ENCODE measurements around the gene PDS5A. TPM values are rescaled to one million over a fixed set of nuclear protein-coding genes. Genes with fewer than 3 reads are reported as not detected.

Gene PDS5A
- total RNA-seq, 1 donor from 2014 or later: 52.9 TPM

DNA sequence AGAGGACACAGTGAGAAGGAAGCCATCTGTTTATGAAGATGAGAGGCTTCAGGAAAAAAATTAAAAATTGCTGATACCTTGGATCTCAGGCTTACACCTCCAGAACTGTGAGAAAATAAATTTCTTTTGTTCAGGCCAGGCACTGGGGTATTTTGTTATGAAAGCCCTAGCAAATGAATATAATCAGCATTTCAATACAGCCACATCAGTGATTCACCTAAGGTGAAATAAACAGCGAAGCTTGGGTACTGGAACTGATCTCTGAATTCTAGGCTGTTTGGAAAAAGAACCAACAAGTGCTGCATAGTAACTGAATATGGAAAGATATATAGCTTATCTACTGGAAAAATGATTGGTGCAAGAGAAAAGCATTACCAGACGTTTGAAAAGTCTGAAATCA is 88.5 kb downstream of the PDS5A start:
- H3K36me3 ChIP-seq: peaks cover 27 to 39% of the 10 kb centered on the region in 2 donors
- DNase-seq (ENCODE audit: low spot score in 2 of 2): no peak
- TF ChIP-seq, protein P1, sequence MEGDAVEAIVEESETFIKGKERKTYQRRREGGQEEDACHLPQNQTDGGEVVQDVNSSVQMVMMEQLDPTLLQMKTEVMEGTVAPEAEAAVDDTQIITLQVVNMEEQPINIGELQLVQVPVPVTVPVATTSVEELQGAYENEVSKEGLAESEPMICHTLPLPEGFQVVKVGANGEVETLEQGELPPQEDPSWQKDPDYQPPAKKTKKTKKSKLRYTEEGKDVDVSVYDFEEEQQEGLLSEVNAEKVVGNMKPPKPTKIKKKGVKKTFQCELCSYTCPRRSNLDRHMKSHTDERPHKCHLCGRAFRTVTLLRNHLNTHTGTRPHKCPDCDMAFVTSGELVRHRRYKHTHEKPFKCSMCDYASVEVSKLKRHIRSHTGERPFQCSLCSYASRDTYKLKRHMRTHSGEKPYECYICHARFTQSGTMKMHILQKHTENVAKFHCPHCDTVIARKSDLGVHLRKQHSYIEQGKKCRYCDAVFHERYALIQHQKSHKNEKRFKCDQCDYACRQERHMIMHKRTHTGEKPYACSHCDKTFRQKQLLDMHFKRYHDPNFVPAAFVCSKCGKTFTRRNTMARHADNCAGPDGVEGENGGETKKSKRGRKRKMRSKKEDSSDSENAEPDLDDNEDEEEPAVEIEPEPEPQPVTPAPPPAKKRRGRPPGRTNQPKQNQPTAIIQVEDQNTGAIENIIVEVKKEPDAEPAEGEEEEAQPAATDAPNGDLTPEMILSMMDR (IDR thresholded peaks at IDR 0.05): no peak
- H3K4me1 ChIP-seq: no peaks in the 10 kb centered on the region
- no peaks in the 10 kb centered on the region for H3K9me3 ChIP-seq
- no peak overlapping the region for H3K27ac ChIP-seq
- H3K27me3 ChIP-seq: no peaks in the 10 kb centered on the region
- no peak overlapping the region for H3K4me3 ChIP-seq
- intact Hi-C loops (cut with DNase I): no loop called here

DNA sequence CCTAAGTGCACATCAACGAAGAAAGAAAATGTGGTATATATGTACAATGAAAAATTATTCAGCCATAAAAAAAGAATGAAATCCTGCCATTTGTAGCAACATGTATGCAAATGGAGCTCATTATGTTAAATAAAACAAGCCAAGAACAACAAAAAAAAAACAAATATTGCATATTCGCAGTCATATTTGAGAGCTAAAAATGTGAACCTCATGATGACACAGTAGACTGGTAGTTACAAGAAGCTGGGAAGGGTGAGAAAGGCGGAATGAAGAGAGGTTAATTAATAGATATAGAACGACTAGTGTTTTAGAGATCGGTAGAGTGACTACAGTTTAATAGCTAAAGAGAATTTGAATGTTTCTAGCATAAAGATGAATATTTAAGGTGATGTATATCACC is 89.2 kb downstream of the PDS5A start:
- intact Hi-C loops (cut with DNase I): no loop called here
- Histone ChIP-seq H3K27ac (no peak overlapping the region), H3K4me3 (no peak overlapping the region), H3K27me3 (no peaks in the 10 kb centered on the region), H3K9me3 (no peaks in the 10 kb centered on the region), H3K36me3 (peaks cover 27 to 32% of the 10 kb centered on the region in 2 donors), H3K4me1 (no peaks in the 10 kb centered on the region)
- TF ChIP-seq, protein P1 (IDR thresholded peaks at IDR 0.05): no peak
- DNase-seq (ENCODE audit: low spot score in 2 of 2): no peak

DNA sequence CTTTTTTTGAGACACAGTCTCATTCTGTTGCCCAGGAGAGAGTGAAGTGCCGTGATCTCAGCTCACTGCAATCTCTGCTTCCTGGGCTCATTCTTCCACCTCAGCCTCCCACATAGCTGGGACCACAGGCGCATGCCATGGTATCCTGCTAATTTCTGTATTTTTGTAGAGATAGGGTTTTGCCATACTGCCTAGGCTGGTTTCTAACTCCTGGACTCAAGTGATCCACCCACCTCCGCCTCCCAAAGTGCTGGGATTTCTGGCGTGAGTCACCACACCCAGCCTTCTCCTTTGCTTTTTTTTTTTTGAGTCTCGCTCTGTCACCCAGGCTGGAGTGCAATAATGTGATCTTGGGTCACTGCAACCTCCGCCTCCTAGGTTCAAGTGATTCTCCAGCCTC is 94.1 kb downstream of the PDS5A start:
- Histone ChIP-seq H3K27me3 (no peaks in the 10 kb centered on the region), H3K36me3 (peaks cover 16 to 26% of the 10 kb centered on the region in 2 donors), H3K4me3 (no peak overlapping the region), H3K9me3 (no peaks in the 10 kb centered on the region), H3K27ac (no peak overlapping the region), H3K4me1 (no peaks in the 10 kb centered on the region)
- TF ChIP-seq, protein P1 (IDR thresholded peaks at IDR 0.05): no peak
- no peak for DNase-seq (ENCODE audit: low spot score in 2 of 2)
- intact Hi-C loops (cut with DNase I): no loop called here

DNA sequence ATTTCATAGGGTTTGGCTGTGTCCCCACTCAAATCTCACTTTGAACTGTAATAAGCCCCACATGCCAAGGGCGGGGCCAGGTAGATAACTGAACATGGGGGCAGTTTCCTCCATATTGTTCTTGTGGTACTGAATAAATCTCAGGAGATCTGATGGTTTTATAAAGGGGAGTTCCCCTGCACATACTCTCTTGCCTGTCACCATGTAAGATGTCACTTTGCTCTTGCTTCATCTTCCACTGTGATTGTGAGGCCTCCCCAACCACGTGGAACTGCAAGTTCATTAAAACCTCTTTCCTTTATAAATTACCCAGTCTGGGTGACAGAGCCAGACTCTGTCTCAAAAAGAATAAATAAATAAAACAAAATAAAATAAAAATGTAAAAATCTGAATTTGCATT is 95.9 kb downstream of the PDS5A start:
- no peak for DNase-seq (ENCODE audit: low spot score in 2 of 2)
- no peaks in the 10 kb centered on the region for H3K27me3 ChIP-seq
- H3K4me3 ChIP-seq: no peak overlapping the region
- TF ChIP-seq, protein P1 (IDR thresholded peaks at IDR 0.05): no peak
- peaks cover 12 to 38% of the 10 kb centered on the region in 2 donors for H3K36me3 ChIP-seq
- intact Hi-C loops (cut with DNase I): no loop called here
- no peaks in the 10 kb centered on the region for H3K9me3 ChIP-seq
- no peaks in the 10 kb centered on the region for H3K4me1 ChIP-seq
- H3K27ac ChIP-seq: no peak overlapping the region

DNA sequence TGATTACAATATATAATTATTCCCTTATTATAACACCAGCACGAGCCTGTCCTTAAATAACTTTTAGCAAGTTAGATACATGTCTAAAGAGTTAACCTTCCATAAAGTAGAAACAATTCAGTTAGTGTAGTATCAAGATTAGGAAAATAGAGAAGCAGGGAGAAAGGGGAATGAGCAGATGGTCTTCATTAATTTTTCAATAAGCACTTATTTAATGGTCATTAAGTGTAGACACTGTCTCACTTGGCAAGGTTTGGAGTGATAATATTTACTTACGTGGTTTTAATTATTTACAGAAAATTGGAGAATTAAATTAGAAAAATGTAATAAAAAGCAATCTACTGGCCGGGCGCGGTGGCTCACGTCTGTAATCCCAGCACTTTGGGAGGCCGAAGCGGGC is 99.7 kb downstream of the PDS5A start:
- intact Hi-C loops (cut with DNase I): no loop called here
- TF ChIP-seq, protein P1 (IDR thresholded peaks at IDR 0.05): no peak
- Histone ChIP-seq H3K27ac (no peak overlapping the region), H3K9me3 (no peaks in the 10 kb centered on the region), H3K4me3 (no peak overlapping the region), H3K36me3 (peaks cover 18 to 50% of the 10 kb centered on the region in 2 donors), H3K27me3 (no peaks in the 10 kb centered on the region), H3K4me1 (no peaks in the 10 kb centered on the region)
- no peak for DNase-seq (ENCODE audit: low spot score in 2 of 2)

DNA sequence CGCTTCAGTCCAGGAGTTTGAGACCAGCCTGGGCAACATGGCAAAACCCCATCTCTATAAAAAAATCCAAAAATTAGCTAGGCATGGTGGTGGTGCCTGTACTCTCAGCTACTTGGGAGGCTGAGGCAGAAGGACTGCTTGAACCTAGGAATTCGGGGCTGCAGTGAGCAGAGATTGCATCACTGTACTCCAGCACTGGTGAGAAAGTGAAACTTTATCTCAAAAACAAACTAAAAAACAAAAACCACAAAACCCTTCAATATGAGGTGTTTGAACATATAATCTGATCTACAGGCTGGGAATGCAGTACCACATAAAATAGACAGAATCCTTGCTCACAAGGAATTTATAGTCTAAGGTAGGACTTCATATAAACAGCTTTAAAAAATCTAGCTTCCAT is 103.9 kb downstream of the PDS5A start:
- TF ChIP-seq, protein P1 (IDR thresholded peaks at IDR 0.05): no peak
- peaks cover 28 to 62% of the 10 kb centered on the region in 2 donors for H3K36me3 ChIP-seq
- no peak for DNase-seq (ENCODE audit: low spot score in 2 of 2)
- no peak overlapping the region for H3K27ac ChIP-seq
- H3K27me3 ChIP-seq: no peaks in the 10 kb centered on the region
- no peak overlapping the region for H3K4me3 ChIP-seq
- intact Hi-C loops (cut with DNase I): no loop called here
- no peaks in the 10 kb centered on the region for H3K9me3 ChIP-seq
- H3K4me1 ChIP-seq: no peaks in the 10 kb centered on the region
